ENCODE results near the gene TLE4.

DNA sequence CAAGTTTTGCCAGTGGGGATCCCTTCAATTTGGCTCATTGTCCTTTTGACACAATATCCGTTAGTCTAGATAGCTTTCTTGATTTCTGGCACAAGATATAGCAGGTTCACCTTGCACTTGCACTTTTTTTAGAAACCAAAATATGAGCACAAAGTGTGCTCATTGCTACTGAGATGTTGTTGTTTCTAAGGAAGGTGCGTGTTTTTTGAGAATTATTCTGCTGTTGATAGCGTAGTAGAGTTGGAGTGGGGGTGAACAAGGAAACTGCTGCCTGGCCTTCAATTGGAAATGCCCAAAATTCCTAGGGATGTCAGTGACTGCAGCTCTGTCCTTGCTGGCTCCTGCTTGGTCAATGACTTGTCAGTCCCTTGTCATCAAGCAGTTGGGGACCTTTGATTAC lies 73.3 kb downstream of the TLE4 start:
- TF ChIP-seq, protein P1, sequence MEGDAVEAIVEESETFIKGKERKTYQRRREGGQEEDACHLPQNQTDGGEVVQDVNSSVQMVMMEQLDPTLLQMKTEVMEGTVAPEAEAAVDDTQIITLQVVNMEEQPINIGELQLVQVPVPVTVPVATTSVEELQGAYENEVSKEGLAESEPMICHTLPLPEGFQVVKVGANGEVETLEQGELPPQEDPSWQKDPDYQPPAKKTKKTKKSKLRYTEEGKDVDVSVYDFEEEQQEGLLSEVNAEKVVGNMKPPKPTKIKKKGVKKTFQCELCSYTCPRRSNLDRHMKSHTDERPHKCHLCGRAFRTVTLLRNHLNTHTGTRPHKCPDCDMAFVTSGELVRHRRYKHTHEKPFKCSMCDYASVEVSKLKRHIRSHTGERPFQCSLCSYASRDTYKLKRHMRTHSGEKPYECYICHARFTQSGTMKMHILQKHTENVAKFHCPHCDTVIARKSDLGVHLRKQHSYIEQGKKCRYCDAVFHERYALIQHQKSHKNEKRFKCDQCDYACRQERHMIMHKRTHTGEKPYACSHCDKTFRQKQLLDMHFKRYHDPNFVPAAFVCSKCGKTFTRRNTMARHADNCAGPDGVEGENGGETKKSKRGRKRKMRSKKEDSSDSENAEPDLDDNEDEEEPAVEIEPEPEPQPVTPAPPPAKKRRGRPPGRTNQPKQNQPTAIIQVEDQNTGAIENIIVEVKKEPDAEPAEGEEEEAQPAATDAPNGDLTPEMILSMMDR (optimal IDR thresholded peaks at IDR 0.05 in 1 of 3, IDR thresholded peaks at IDR 0.05 in 1 of 3, conservative IDR thresholded peaks at IDR 0.05 in 1 of 3; ENCODE audit: extremely low read depth in 1 of 3, insufficient read depth in 2 of 3, low read length in 3 of 3), result no peak
- TF ChIP-seq EZH2 (IDR thresholded peaks at IDR 0.05; ENCODE audit: low read length), result no peak

Data from keratinocyte (primary cell).